Measurements from ENCODE around the gene MUCL3.
"Not testable (repeated sequence)": the region's sequence is repeated elsewhere in the genome, so short reads cannot be mapped to it uniquely, and the experiment has no call there.

MUCL3 gene

GRCh38 chr6:30940361-30940986 is at the start of gene MUCL3:
Gene MUCL3, plus strand, starts transcription at chr6:30940973. Its CDS starts 27 bp downstream, at chr6:30941000.
- no peak for DNase-seq

- DNase-seq: no peak
These were observed 49.4 kb upstream of the MUCL3 start for GRCh38 chr6:30891450-30891723.

- DNase-seq: no peak
These were observed 48.8 kb upstream of the MUCL3 start for GRCh38 chr6:30891816-30892538.

GRCh38 chr6:30893001-30893591 is 47.7 kb upstream of the MUCL3 start:
- no peak for DNase-seq

- DNase-seq: no peak
These were observed 47.1 kb upstream of the MUCL3 start for GRCh38 chr6:30893666-30894065.

- no peak for DNase-seq
These were observed 46.4 kb upstream of the MUCL3 start for GRCh38 chr6:30894381-30894780.

- DNase-seq: no peak
These were observed 45.8 kb upstream of the MUCL3 start for GRCh38 chr6:30894935-30895334.

GRCh38 chr6:30895343-30895742 is 45.4 kb upstream of the MUCL3 start:
- DNase-seq: no peak

GRCh38 chr6:30896541-30896940 is 44.2 kb upstream of the MUCL3 start:
- no peak for DNase-seq

GRCh38 chr6:30897882-30898281 is 42.9 kb upstream of the MUCL3 start:
- no peak for DNase-seq

- DNase-seq: no peak
These were observed 41.9 kb upstream of the MUCL3 start for GRCh38 chr6:30898750-30899360.

- no peak for DNase-seq
These were observed 39.8 kb upstream of the MUCL3 start for GRCh38 chr6:30900863-30901417.

GRCh38 chr6:30901436-30901835 is 39.3 kb upstream of the MUCL3 start:
- no peak for DNase-seq

GRCh38 chr6:30902196-30902595 is 38.6 kb upstream of the MUCL3 start:
- not testable (repeated sequence) for DNase-seq

GRCh38 chr6:30902709-30903108 is 38.1 kb upstream of the MUCL3 start:
- DNase-seq: no peak

- DNase-seq: no peak
These were observed 37.5 kb upstream of the MUCL3 start for GRCh38 chr6:30903236-30903635.

- DNase-seq: not testable (repeated sequence)
These were observed 33.4 kb upstream of the MUCL3 start for GRCh38 chr6:30907290-30907757.

- DNase-seq: peak; percentile 95
These were observed 32.8 kb upstream of the MUCL3 start, which contains the start of gene GTF2H4 for GRCh38 chr6:30907758-30908591. Gene GTF2H4, plus strand, starts transcription at chr6:30908207.

GRCh38 chr6:30908700-30909099 is 32.1 kb upstream of the MUCL3 start:
- DNase-seq: no peak

- DNase-seq: not testable (repeated sequence)
These were observed 30.3 kb upstream of the MUCL3 start for GRCh38 chr6:30910473-30910872.

GRCh38 chr6:30912746-30913520 is 27.8 kb upstream of the MUCL3 start:
- no peak for DNase-seq

GRCh38 chr6:30913721-30914075 is 27.1 kb upstream of the MUCL3 start:
- no peak for DNase-seq
